ENCODE results near the gene EXOC4.

GRCh38 chr7:133820584-133820983, 567.7 kb downstream of the EXOC4 start:
- TF ChIP-seq CTCF (IDR thresholded peaks at IDR 0.05; ENCODE audit: extremely low read depth in 1 of 2, insufficient read depth in 1 of 2, low read depth in 1 of 2, low read length in 2 of 2) (no peak), POLR2A (IDR thresholded peaks at IDR 0.05; ENCODE audit: low read depth, low read length) (no peak), POLR2AphosphoS5 (IDR thresholded peaks at IDR 0.05; ENCODE audit: insufficient read depth, low read depth, low read length) (no peak)
